HEK293 (cell line): Measurements from ENCODE around the gene PLB1.

ENCODE experiments used
- CTCF ChIP-seq: fragments of 450-650 bp; formaldehyde crosslinking; IDR thresholded peaks from 2 replicates; pipeline ENCODE4 v1.5.1; 2016; ENCODE audit warnings: missing biosample characterization, missing genetic modification characterization
- PATZ1 ChIP-seq: fragments of 450-650 bp; formaldehyde crosslinking; IDR thresholded peaks from 2 replicates; pipeline ENCODE4 v1.5.1; 2016; ENCODE audit warnings: missing biosample characterization, missing genetic modification characterization
- REST ChIP-seq: fragments of 450-650 bp; formaldehyde crosslinking; IDR thresholded peaks from 2 replicates; pipeline ENCODE4 v1.5.1; 2016; ENCODE audit warnings: missing biosample characterization, missing genetic modification characterization
- SP2 ChIP-seq: fragments of 450-650 bp; formaldehyde crosslinking; IDR thresholded peaks from 2 replicates; pipeline ENCODE4 v1.5.1; 2016; ENCODE audit warnings: missing biosample characterization, missing genetic modification characterization
- YY1 ChIP-seq: fragments of 450-650 bp; formaldehyde crosslinking; IDR thresholded peaks from 2 replicates; pipeline ENCODE4 v1.5.1; 2018; ENCODE audit warnings: missing biosample characterization, missing genetic modification characterization
- ZFP3 ChIP-seq: fragments of 450-650 bp; formaldehyde crosslinking; IDR thresholded peaks from 2 replicates; pipeline ENCODE4 v1.5.1; 2016; ENCODE audit warnings: low read depth, missing biosample characterization, missing genetic modification characterization
- ZFP41 ChIP-seq: fragments of 450-650 bp; formaldehyde crosslinking; IDR thresholded peaks from 2 replicates; pipeline ENCODE4 v1.5.1; 2016; ENCODE audit warnings: missing biosample characterization, missing genetic modification characterization, borderline replicate concordance
- ZNF146 ChIP-seq: fragments of 450-650 bp; formaldehyde crosslinking; IDR thresholded peaks from 2 replicates; pipeline ENCODE4 v1.5.1; 2016; ENCODE audit warnings: missing biosample characterization, missing genetic modification characterization
- ZNF274 ChIP-seq, 2 experiments: fragments of 200-500 bp in 1 of 2; fragments of 450-650 bp in 1 of 2; sonication (Bioruptor generic) in 1 of 2; formaldehyde crosslinking in 1 of 2; IDR thresholded peaks; 2 replicates each; pipeline versions ENCODE4 v1.5.1 to v1.6.1; 2014 to 2016; ENCODE audit warnings: borderline replicate concordance in 1 of 2, inconsistent platforms in 1 of 2, low read length in 1 of 2, missing biosample characterization in 1 of 2, missing genetic modification characterization in 1 of 2
- ZNF311 ChIP-seq: fragments of 450-650 bp; formaldehyde crosslinking; IDR thresholded peaks from 2 replicates; pipeline ENCODE4 v1.5.1; 2017; ENCODE audit warnings: missing biosample characterization, missing genetic modification characterization, borderline replicate concordance
- ZNF768 ChIP-seq: fragments of 450-650 bp; formaldehyde crosslinking; IDR thresholded peaks from 2 replicates; pipeline ENCODE4 v1.5.1; 2018; ENCODE audit warnings: missing biosample characterization, mild to moderate bottlenecking, missing genetic modification characterization
- ZSCAN4 ChIP-seq: fragments of 450-650 bp; formaldehyde crosslinking; IDR thresholded peaks from 2 replicates; pipeline ENCODE4 v1.5.1; 2017; ENCODE audit warnings: missing biosample characterization, missing genetic modification characterization

GRCh38 chr2:28499282-28499681 lies 3.4 kb downstream of the PLB1 start:
- no peak for TF ChIP-seq ZNF311
- TF ChIP-seq CTCF (tag by site-specific recombination), result no peak
- no peak for TF ChIP-seq ZFP41
- no peak for TF ChIP-seq PATZ1
- no peak for TF ChIP-seq ZNF146 (tag by site-specific recombination)
- TF ChIP-seq REST (tag by site-specific recombination), result no peak
- no peak for TF ChIP-seq ZNF768
- TF ChIP-seq YY1, result no peak
- TF ChIP-seq ZFP3, result no peak
- no peak for TF ChIP-seq SP2 (tag by site-specific recombination)
- TF ChIP-seq ZSCAN4 (tag by site-specific recombination), result no peak
- no peak for TF ChIP-seq ZNF274 (IDR thresholded peaks at IDR 0.05; ENCODE audit: low read length)
- TF ChIP-seq ZNF274 (tag by site-specific recombination; IDR thresholded peaks at IDR 0.05; ENCODE audit: borderline replicate concordance), result no peak
